Measurements from ENCODE around the gene CAMTA1.

The CAMTA1 gene

GRCh38 chr1:7339014-7339413 lies 553.8 kb downstream of the CAMTA1 start:
- Histone ChIP-seq H3K9ac (ENCODE audit: low read length in 2 of 2) (no peak overlapping the region), H3K27me3 (ENCODE audit: control insufficient read depth in 1 of 2, insufficient read depth in 2 of 2, low read length in 2 of 2) (peaks cover 0 to 2% of the 10 kb centered on the region in 2 donors)

GRCh38 chr1:7339953-7340352 lies 554.7 kb downstream of the CAMTA1 start:
- no peaks in the 10 kb centered on the region for H3K9me3 ChIP-seq (ENCODE audit: control insufficient read depth in 2 of 2, low read length in 2 of 2)
- no peak overlapping the region for H3K9ac ChIP-seq (ENCODE audit: low read length in 2 of 2)
- peaks cover 3% of the 10 kb centered on the region for H3K4me1 ChIP-seq (ENCODE audit: control insufficient read depth, insufficient read depth, low read length)
- H3K27me3 ChIP-seq (ENCODE audit: control insufficient read depth in 1 of 2, insufficient read depth in 2 of 2, low read length in 2 of 2) = peaks cover 0 to 2% of the 10 kb centered on the region in 2 donors
- H3K4me3 ChIP-seq (ENCODE audit: low read length in 2 of 2) = no peak overlapping the region
- no peaks in the 10 kb centered on the region for H3K36me3 ChIP-seq (ENCODE audit: control insufficient read depth in 2 of 2, insufficient read depth in 2 of 2, low read length in 2 of 2)
- H3K27ac ChIP-seq (ENCODE audit: low read length) = no peak overlapping the region

More at GRCh38 chr1:7339014-7339413, 553.8 kb downstream of the CAMTA1 start:
- H3K9me3 ChIP-seq (ENCODE audit: control insufficient read depth in 2 of 2, low read length in 2 of 2) = no peaks in the 10 kb centered on the region
- peaks cover 11% of the 10 kb centered on the region for H3K4me1 ChIP-seq (ENCODE audit: control insufficient read depth, insufficient read depth, low read length)
- no peak overlapping the region for H3K27ac ChIP-seq (ENCODE audit: low read length)
- H3K36me3 ChIP-seq (ENCODE audit: control insufficient read depth in 2 of 2, insufficient read depth in 2 of 2, low read length in 2 of 2) = no peaks in the 10 kb centered on the region
- H3K4me3 ChIP-seq (ENCODE audit: low read length in 2 of 2) = no peak overlapping the region

GRCh38 chr1:7341145-7341905 lies 556.1 kb downstream of the CAMTA1 start:
- Histone ChIP-seq H3K27me3 (ENCODE audit: control insufficient read depth in 1 of 2, insufficient read depth in 2 of 2, low read length in 2 of 2) (peaks cover 0 to under 1% of the 10 kb centered on the region in 2 donors), H3K4me3 (ENCODE audit: low read length in 2 of 2) (no peak overlapping the region), H3K36me3 (ENCODE audit: control insufficient read depth in 2 of 2, insufficient read depth in 2 of 2, low read length in 2 of 2) (no peaks in the 10 kb centered on the region), H3K4me1 (ENCODE audit: control insufficient read depth, insufficient read depth, low read length) (peaks cover 3% of the 10 kb centered on the region), H3K9me3 (ENCODE audit: control insufficient read depth in 2 of 2, low read length in 2 of 2) (no peaks in the 10 kb centered on the region), H3K27ac (ENCODE audit: low read length) (no peak overlapping the region), H3K9ac (ENCODE audit: low read length in 2 of 2) (no peak overlapping the region)

DNA sequence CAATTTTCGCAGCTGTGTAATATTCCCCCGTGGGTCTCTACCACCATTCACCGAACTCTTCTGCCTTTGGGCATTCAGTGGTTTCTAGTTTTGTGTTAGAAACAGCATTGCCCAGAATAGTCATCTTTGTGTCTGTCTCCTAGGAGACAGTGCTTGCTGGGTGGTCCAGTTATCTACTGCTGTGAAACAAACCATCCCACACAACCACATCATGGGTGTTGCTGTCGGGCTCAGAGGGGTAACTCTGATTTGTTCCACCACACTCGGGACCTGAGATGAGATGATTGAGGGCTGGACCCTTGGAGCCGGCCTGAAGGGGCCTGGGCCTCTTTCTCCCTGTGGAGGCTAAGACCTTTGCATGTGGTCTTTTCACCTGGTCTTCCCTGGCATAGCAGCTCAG lies 558.6 kb downstream of the CAMTA1 start:
- H3K9me3 ChIP-seq (ENCODE audit: control insufficient read depth in 2 of 2, low read length in 2 of 2) = no peaks in the 10 kb centered on the region
- H3K9ac ChIP-seq (ENCODE audit: low read length in 2 of 2) = no peak overlapping the region
- H3K4me1 ChIP-seq (ENCODE audit: control insufficient read depth, insufficient read depth, low read length) = peaks cover 3% of the 10 kb centered on the region
- peaks cover 0 to 3% of the 10 kb centered on the region in 2 donors for H3K27me3 ChIP-seq (ENCODE audit: control insufficient read depth in 1 of 2, insufficient read depth in 2 of 2, low read length in 2 of 2)
- no peak overlapping the region for H3K4me3 ChIP-seq (ENCODE audit: low read length in 2 of 2)
- no peaks in the 10 kb centered on the region for H3K36me3 ChIP-seq (ENCODE audit: control insufficient read depth in 2 of 2, insufficient read depth in 2 of 2, low read length in 2 of 2)
- H3K27ac ChIP-seq (ENCODE audit: low read length) = no peak overlapping the region

DNA sequence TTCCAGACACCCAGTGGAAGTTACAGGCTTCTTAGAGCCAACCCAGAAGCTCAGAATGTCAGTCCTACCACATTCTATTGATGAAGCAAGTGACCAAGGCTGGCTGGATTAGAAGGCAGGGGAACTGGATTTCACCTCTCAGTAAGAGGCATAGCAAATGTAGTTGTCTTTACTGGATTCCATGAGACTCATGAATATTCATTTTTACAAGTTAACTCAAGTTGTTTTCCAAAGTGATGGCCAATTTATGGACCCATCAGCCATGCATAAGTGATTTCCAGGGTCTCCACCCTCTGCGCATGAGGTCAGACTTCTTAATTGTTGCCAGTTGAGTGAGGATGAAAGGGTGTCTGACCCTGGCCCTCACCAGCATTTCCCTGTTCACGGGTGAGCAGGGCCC lies 559.0 kb downstream of the CAMTA1 start:
- Histone ChIP-seq H3K4me1 (ENCODE audit: control insufficient read depth, insufficient read depth, low read length) (peaks cover 3% of the 10 kb centered on the region), H3K27me3 (ENCODE audit: control insufficient read depth in 1 of 2, insufficient read depth in 2 of 2, low read length in 2 of 2) (peaks cover 0 to 3% of the 10 kb centered on the region in 2 donors), H3K9me3 (ENCODE audit: control insufficient read depth in 2 of 2, low read length in 2 of 2) (no peaks in the 10 kb centered on the region), H3K4me3 (ENCODE audit: low read length in 2 of 2) (no peak overlapping the region), H3K36me3 (ENCODE audit: control insufficient read depth in 2 of 2, insufficient read depth in 2 of 2, low read length in 2 of 2) (no peaks in the 10 kb centered on the region), H3K27ac (ENCODE audit: low read length) (no peak overlapping the region), H3K9ac (ENCODE audit: low read length in 2 of 2) (no peak overlapping the region)

GRCh38 chr1:7345516-7345915 lies 560.3 kb downstream of the CAMTA1 start:
- Histone ChIP-seq H3K4me3 (ENCODE audit: low read length in 2 of 2) (no peak overlapping the region), H3K9me3 (ENCODE audit: control insufficient read depth in 2 of 2, low read length in 2 of 2) (no peaks in the 10 kb centered on the region), H3K36me3 (ENCODE audit: control insufficient read depth in 2 of 2, insufficient read depth in 2 of 2, low read length in 2 of 2) (no peaks in the 10 kb centered on the region), H3K4me1 (ENCODE audit: control insufficient read depth, insufficient read depth, low read length) (peaks cover 3% of the 10 kb centered on the region), H3K27ac (ENCODE audit: low read length) (no peak overlapping the region), H3K27me3 (ENCODE audit: control insufficient read depth in 1 of 2, insufficient read depth in 2 of 2, low read length in 2 of 2) (peaks cover 0 to 3% of the 10 kb centered on the region in 2 donors), H3K9ac (ENCODE audit: low read length in 2 of 2) (no peak overlapping the region)

GRCh38 chr1:7346070-7346596 lies 560.9 kb downstream of the CAMTA1 start:
- no peaks in the 10 kb centered on the region for H3K9me3 ChIP-seq (ENCODE audit: control insufficient read depth in 2 of 2, low read length in 2 of 2)
- H3K9ac ChIP-seq (ENCODE audit: low read length in 2 of 2) = no peak overlapping the region
- peaks cover 3% of the 10 kb centered on the region for H3K4me1 ChIP-seq (ENCODE audit: control insufficient read depth, insufficient read depth, low read length)
- no peak overlapping the region for H3K27ac ChIP-seq (ENCODE audit: low read length)
- no peak overlapping the region for H3K4me3 ChIP-seq (ENCODE audit: low read length in 2 of 2)
- peaks cover 0 to 3% of the 10 kb centered on the region in 2 donors for H3K27me3 ChIP-seq (ENCODE audit: control insufficient read depth in 1 of 2, insufficient read depth in 2 of 2, low read length in 2 of 2)
- H3K36me3 ChIP-seq (ENCODE audit: control insufficient read depth in 2 of 2, insufficient read depth in 2 of 2, low read length in 2 of 2) = no peaks in the 10 kb centered on the region

DNA sequence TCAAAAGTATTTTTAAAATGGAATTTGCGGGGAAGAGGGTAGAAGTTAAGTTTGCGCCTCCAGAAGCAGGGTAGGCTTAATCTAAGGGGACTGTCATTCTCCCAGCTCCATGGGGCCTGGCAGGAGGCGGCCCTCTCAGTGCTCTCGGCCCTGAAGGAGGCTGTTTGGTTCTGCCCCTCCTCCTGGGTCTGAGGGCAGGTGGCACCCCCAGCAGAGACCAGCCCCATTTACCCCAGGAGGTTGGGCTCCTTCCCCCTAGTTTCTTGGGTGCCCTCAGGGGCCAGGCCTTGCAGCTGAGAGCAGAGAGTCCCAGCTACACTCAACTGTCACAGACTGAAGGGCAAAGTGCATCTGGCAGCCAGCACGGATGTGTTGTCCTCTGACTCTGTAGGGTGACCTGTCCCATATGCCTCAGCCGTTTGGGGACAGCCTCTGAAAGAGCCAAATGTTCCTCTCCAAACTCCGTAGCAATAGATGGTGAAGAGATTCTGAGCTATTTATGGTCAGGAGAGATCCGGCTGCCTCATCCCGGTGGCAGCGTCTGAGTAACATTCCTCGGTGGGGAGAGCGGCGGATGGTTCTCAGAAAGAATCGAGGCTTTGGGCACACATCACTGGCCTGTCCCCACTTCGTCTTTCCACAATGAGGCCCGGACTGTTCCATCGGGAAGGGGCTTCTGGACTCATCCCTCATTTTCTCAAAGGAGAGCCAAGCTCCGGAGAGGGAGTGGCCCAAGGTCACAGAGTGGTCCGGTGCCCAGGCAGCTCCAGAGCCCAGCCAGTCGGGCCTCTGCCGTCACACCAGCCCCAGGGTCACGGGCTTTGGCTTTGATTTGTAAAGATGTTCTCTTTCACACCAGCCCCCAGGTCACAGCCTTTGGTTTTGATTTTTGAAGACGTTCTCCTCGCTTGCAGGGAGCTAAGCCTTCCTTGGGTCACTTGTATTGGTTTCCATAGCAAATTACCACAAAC lies 561.6 kb downstream of the CAMTA1 start:
- no peaks in the 10 kb centered on the region for H3K9me3 ChIP-seq (ENCODE audit: control insufficient read depth in 2 of 2, low read length in 2 of 2)
- no peak overlapping the region for H3K4me3 ChIP-seq (ENCODE audit: low read length in 2 of 2)
- peaks cover 2 to 3% of the 10 kb centered on the region in 2 donors for H3K27me3 ChIP-seq (ENCODE audit: control insufficient read depth in 1 of 2, insufficient read depth in 2 of 2, low read length in 2 of 2)
- no peaks in the 10 kb centered on the region for H3K4me1 ChIP-seq (ENCODE audit: control insufficient read depth, insufficient read depth, low read length)
- H3K36me3 ChIP-seq (ENCODE audit: control insufficient read depth in 2 of 2, insufficient read depth in 2 of 2, low read length in 2 of 2) = no peaks in the 10 kb centered on the region
- no peak overlapping the region for H3K27ac ChIP-seq (ENCODE audit: low read length)
- H3K9ac ChIP-seq (ENCODE audit: low read length in 2 of 2) = no peak overlapping the region

- H3K27me3 ChIP-seq (ENCODE audit: control insufficient read depth in 1 of 2, insufficient read depth in 2 of 2, low read length in 2 of 2) = peaks cover 2 to 3% of the 10 kb centered on the region in 2 donors
- H3K4me1 ChIP-seq (ENCODE audit: control insufficient read depth, insufficient read depth, low read length) = no peaks in the 10 kb centered on the region
- no peaks in the 10 kb centered on the region for H3K36me3 ChIP-seq (ENCODE audit: control insufficient read depth in 2 of 2, insufficient read depth in 2 of 2, low read length in 2 of 2)
- H3K4me3 ChIP-seq (ENCODE audit: low read length in 2 of 2) = no peak overlapping the region
- no peaks in the 10 kb centered on the region for H3K9me3 ChIP-seq (ENCODE audit: control insufficient read depth in 2 of 2, low read length in 2 of 2)
- H3K9ac ChIP-seq (ENCODE audit: low read length in 2 of 2) = no peak overlapping the region
- H3K27ac ChIP-seq (ENCODE audit: low read length) = no peak overlapping the region
Observed at GRCh38 chr1:7348073-7348472, 562.8 kb downstream of the CAMTA1 start.

DNA sequence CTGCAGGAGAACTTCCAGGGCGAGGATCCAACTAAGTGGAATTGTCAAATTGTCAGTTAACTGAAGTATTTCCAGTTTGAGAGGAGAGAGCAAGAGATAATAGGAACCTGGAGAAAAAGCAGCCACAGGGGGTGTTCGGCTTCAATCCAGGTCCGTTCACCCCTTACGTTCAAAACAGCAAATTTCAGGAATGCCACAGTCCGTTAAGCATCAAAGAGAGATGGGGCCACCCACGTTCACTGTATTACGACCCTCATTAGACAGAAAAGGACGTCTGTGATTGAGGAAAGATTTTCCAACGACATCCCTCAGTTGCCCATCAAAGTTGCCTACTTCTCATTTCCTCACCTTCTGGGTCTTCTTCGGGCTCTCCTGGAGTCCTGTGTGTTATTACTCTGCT lies 563.3 kb downstream of the CAMTA1 start:
- Histone ChIP-seq H3K36me3 (ENCODE audit: control insufficient read depth in 2 of 2, insufficient read depth in 2 of 2, low read length in 2 of 2) (no peaks in the 10 kb centered on the region), H3K4me1 (ENCODE audit: control insufficient read depth, insufficient read depth, low read length) (no peaks in the 10 kb centered on the region), H3K4me3 (ENCODE audit: low read length in 2 of 2) (no peak overlapping the region), H3K9ac (ENCODE audit: low read length in 2 of 2) (no peak overlapping the region), H3K27me3 (ENCODE audit: control insufficient read depth in 1 of 2, insufficient read depth in 2 of 2, low read length in 2 of 2) (peaks cover 2 to 3% of the 10 kb centered on the region in 2 donors), H3K27ac (ENCODE audit: low read length) (no peak overlapping the region), H3K9me3 (ENCODE audit: control insufficient read depth in 2 of 2, low read length in 2 of 2) (no peaks in the 10 kb centered on the region)
